ENCODE measurements around the gene IGFBP4. TPM values are rescaled to one million over a fixed set of nuclear protein-coding genes. Genes with fewer than 3 reads are reported as not detected.

The IGFBP4 gene
- total RNA-seq, 4 donors from 2014 or later, result 209 to 428 (median 281) TPM

DNA sequence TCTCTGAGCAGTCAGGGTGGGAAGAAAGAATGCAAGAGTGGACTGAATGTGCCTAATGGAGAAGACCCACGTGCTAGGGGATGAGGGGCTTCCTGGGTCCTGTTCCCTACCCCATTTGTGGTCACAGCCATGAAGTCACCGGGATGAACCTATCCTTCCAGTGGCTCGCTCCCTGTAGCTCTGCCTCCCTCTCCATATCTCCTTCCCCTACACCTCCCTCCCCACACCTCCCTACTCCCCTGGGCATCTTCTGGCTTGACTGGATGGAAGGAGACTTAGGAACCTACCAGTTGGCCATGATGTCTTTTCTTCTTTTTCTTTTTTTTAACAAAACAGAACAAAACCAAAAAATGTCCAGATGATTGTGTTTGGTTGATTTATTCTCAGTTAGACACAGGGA, 14.1 kb downstream of the IGFBP4 start:
- H3K27me3 ChIP-seq, result no peaks in the 10 kb centered on the region
- peaks cover 5 to 95% (median 72%) of the 10 kb centered on the region in 3 donors for H3K4me1 ChIP-seq
- no peak overlapping the region for H3K4me3 ChIP-seq
- H3K9me3 ChIP-seq, result no peaks in the 10 kb centered on the region
- WGBS, 2 donors (ENCODE audit: low coverage in 1 of 2), result 75 to 90% methylated on average over 2 to 3 of the region's 3 CpGs
- no peak for ATAC-seq
- peak overlapping the region; percentile 36 to 98 (median 90) for H3K27ac ChIP-seq
- peaks cover 0 to 55% of the 10 kb centered on the region in 2 donors for H3K36me3 ChIP-seq
- TF ChIP-seq POLR2AphosphoS5 (IDR thresholded peaks at IDR 0.05) (no peak), POLR2A (IDR thresholded peaks at IDR 0.05) (no peak), EP300 (IDR thresholded peaks at IDR 0.05) (no peak)
- TF ChIP-seq, protein P1, sequence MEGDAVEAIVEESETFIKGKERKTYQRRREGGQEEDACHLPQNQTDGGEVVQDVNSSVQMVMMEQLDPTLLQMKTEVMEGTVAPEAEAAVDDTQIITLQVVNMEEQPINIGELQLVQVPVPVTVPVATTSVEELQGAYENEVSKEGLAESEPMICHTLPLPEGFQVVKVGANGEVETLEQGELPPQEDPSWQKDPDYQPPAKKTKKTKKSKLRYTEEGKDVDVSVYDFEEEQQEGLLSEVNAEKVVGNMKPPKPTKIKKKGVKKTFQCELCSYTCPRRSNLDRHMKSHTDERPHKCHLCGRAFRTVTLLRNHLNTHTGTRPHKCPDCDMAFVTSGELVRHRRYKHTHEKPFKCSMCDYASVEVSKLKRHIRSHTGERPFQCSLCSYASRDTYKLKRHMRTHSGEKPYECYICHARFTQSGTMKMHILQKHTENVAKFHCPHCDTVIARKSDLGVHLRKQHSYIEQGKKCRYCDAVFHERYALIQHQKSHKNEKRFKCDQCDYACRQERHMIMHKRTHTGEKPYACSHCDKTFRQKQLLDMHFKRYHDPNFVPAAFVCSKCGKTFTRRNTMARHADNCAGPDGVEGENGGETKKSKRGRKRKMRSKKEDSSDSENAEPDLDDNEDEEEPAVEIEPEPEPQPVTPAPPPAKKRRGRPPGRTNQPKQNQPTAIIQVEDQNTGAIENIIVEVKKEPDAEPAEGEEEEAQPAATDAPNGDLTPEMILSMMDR (IDR thresholded peaks at IDR 0.05), result no peak

GRCh38 chr17:40457964-40458791, 14.9 kb downstream of the IGFBP4 start:
- H3K27me3 ChIP-seq, result no peaks in the 10 kb centered on the region
- TF ChIP-seq EP300 (IDR thresholded peaks at IDR 0.05) (no peak), POLR2AphosphoS5 (IDR thresholded peaks at IDR 0.05) (peak; percentile 31), POLR2A (IDR thresholded peaks at IDR 0.05) (no peak)
- peak overlapping the region in 3 of 4 donors; percentile 83 to 98 (median 96) for H3K27ac ChIP-seq
- peaks cover 5 to 95% (median 72%) of the 10 kb centered on the region in 3 donors for H3K4me1 ChIP-seq
- no peaks in the 10 kb centered on the region for H3K9me3 ChIP-seq
- no peak for ATAC-seq
- no peak overlapping the region for H3K4me3 ChIP-seq
- peaks cover 0 to 47% of the 10 kb centered on the region in 2 donors for H3K36me3 ChIP-seq
- WGBS, 2 donors (ENCODE audit: low coverage in 1 of 2), result 37 to 40% methylated on average over 2 to 8 of the region's 16 CpGs

DNA sequence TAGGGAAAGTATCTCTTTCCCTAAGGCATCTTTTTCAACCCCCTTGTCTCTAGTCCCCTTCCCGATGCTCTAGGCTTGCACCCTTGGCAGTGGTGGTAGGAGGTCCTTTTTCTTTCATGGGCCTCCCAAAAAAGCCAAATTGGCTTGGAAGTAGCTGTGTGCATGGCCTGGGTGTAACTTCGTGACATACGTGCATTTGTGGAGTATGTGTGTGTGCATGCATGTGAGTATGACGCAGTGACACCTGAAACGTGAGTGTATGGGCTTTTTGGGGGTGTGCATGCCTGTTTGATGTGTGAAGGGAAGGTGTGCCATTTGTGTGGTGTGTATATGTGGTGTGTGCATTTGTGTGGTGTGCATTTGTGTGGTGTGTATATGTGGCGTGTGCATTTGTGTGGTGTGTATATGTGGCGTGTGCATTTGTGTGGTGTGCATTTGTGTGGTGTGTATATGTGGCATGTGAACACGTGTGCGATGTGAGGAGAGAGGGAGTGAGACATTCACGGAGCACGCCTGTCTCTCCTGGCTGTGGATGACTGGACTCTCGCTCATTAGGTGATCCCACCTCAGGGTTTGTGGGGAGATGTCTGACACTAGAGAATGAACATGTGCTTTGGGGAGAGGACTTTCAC, 15.7 kb downstream of the IGFBP4 start:
- Histone ChIP-seq H3K9me3 (no peaks in the 10 kb centered on the region), H3K27ac (peak overlapping the region in 3 of 4 donors; percentile 83 to 98 (median 96)), H3K4me1 (peaks cover 5 to 95% (median 68%) of the 10 kb centered on the region in 3 donors), H3K4me3 (no peak overlapping the region), H3K36me3 (peaks cover 0 to 39% of the 10 kb centered on the region in 2 donors), H3K27me3 (no peaks in the 10 kb centered on the region)
- ATAC-seq, result no peak
- 55 to 67% methylated on average over 9 of the region's 12 CpGs for WGBS, 2 donors (ENCODE audit: low coverage in 1 of 2)
- TF ChIP-seq POLR2AphosphoS5 (IDR thresholded peaks at IDR 0.05) (no peak), POLR2A (IDR thresholded peaks at IDR 0.05) (no peak), EP300 (IDR thresholded peaks at IDR 0.05) (no peak)
- TF ChIP-seq, protein P1 (IDR thresholded peaks at IDR 0.05), result no peak

- TF ChIP-seq, protein P1 (IDR thresholded peaks at IDR 0.05), result no peak
- TF ChIP-seq POLR2A (IDR thresholded peaks at IDR 0.05) (no peak), EP300 (IDR thresholded peaks at IDR 0.05) (no peak), POLR2AphosphoS5 (IDR thresholded peaks at IDR 0.05) (peak; percentile 21)
- Histone ChIP-seq H3K4me1 (peaks cover 5 to 86% (median 68%) of the 10 kb centered on the region in 3 donors), H3K27me3 (no peaks in the 10 kb centered on the region), H3K9me3 (no peaks in the 10 kb centered on the region), H3K4me3 (no peak overlapping the region), H3K27ac (peak overlapping the region; percentile 14 to 98 (median 90)), H3K36me3 (peaks cover 0 to 29% of the 10 kb centered on the region in 2 donors)
- WGBS, 2 donors (ENCODE audit: low coverage in 1 of 2), result 39 to 64% methylated on average over 2 to 6 of the region's 8 CpGs
- no peak for ATAC-seq
These were observed 16.7 kb downstream of the IGFBP4 start for GRCh38 chr17:40459636-40460603.
